ENCODE data around the gene USP12.

Gene USP12

GRCh38 chr13:27065582-27065981 lies 106.0 kb downstream of the USP12 start:
- DNase-seq: no peak

GRCh38 chr13:27064252-27064995 lies 107.2 kb downstream of the USP12 start:
- no peak for DNase-seq

GRCh38 chr13:27057817-27058216 lies 113.8 kb downstream of the USP12 start:
- no peak for DNase-seq

- no peak for DNase-seq
Observed at GRCh38 chr13:27055526-27055925, 116.1 kb downstream of the USP12 start.

GRCh38 chr13:27054760-27055159 lies 116.9 kb downstream of the USP12 start:
- DNase-seq: no peak

- DNase-seq: peak; percentile 58
Observed at GRCh38 chr13:27053902-27054595, 117.6 kb downstream of the USP12 start.

- peak; percentile 16 for DNase-seq
Observed at GRCh38 chr13:27053210-27053884, 118.3 kb downstream of the USP12 start.

- no peak for DNase-seq
Observed at GRCh38 chr13:27052551-27053208, 118.9 kb downstream of the USP12 start.

- DNase-seq: no peak
Observed at GRCh38 chr13:27047081-27047480, 124.5 kb downstream of the USP12 start.

GRCh38 chr13:27044837-27045570 lies 126.6 kb downstream of the USP12 start:
- DNase-seq: no peak

- DNase-seq: peak; percentile 56
Observed at GRCh38 chr13:27043013-27043412, 128.6 kb downstream of the USP12 start.

- DNase-seq: no peak
Observed at GRCh38 chr13:27041341-27041740, 130.3 kb downstream of the USP12 start.

- DNase-seq: no peak
Observed at GRCh38 chr13:27040826-27041108, 130.8 kb downstream of the USP12 start.

GRCh38 chr13:27039171-27039701 lies 132.4 kb downstream of the USP12 start:
- DNase-seq: no peak

GRCh38 chr13:27038323-27038722 lies 133.3 kb downstream of the USP12 start:
- peak; percentile 55 for DNase-seq

- DNase-seq: no peak
Observed at GRCh38 chr13:27037571-27037970, 134.0 kb downstream of the USP12 start.

- DNase-seq: no peak
Observed at GRCh38 chr13:27037171-27037570, 134.4 kb downstream of the USP12 start.

- no peak for DNase-seq
Observed at GRCh38 chr13:27036236-27036981, 135.2 kb downstream of the USP12 start.

GRCh38 chr13:27035892-27036235 lies 135.7 kb downstream of the USP12 start:
- peak; percentile 23 for DNase-seq

GRCh38 chr13:27034678-27035111 lies 136.9 kb downstream of the USP12 start:
- DNase-seq: no peak

GRCh38 chr13:27028683-27029480 lies 142.7 kb downstream of the USP12 start:
- no peak for DNase-seq
